ACC112 (cell line): ENCODE data around the gene GBX1.

Experiments used
- H2AFZ ChIP-seq: fragments of 200-600 bp; sonication (generic); one replicate; pipeline ENCODE4 v1.6.0; 2017; ENCODE audit warnings: antibody characterized with exemption, low read length; ENCODE audit not compliant: unreplicated experiment
- H3K27ac ChIP-seq: fragments of 200-600 bp; sonication (generic); 2 replicates; pipeline ENCODE4 v1.5.1; 2014; ENCODE audit warnings: low read depth, mild to moderate bottlenecking, antibody characterized with exemption, low read length, moderate library complexity
- H3K27me3 ChIP-seq: fragments of 200-600 bp; sonication (generic); 2 replicates; pipeline ENCODE4 v1.6.1; 2014; ENCODE audit warnings: mild to moderate bottlenecking, antibody characterized with exemption, low read length, moderate library complexity, mixed read lengths; ENCODE audit not compliant: insufficient read depth
- H3K36me3 ChIP-seq: fragments of 200-600 bp; sonication (generic); 2 replicates; pipeline ENCODE4 v1.6.1; 2016; ENCODE audit warnings: mild to moderate bottlenecking, antibody characterized with exemption, low read length, moderate library complexity, mixed read lengths; ENCODE audit not compliant: insufficient read depth
- H3K4me1 ChIP-seq: fragments of 200-600 bp; sonication (generic); one replicate; pipeline ENCODE4 v1.6.1; 2016; ENCODE audit warnings: low read length, mixed read lengths; ENCODE audit not compliant: insufficient read depth, unreplicated experiment, control insufficient read depth
- H3K4me3 ChIP-seq: fragments of 200-600 bp; sonication (generic); 2 replicates; pipeline ENCODE4 v1.5.1; 2014; ENCODE audit warnings: mild to moderate bottlenecking, low read depth, low read length
- H3K79me2 ChIP-seq: fragments of 200-600 bp; sonication (generic); one replicate; pipeline ENCODE4 v1.6.0; 2016; ENCODE audit warnings: low read length; ENCODE audit not compliant: control insufficient read depth, unreplicated experiment, insufficient read depth

The GBX1 gene

DNA sequence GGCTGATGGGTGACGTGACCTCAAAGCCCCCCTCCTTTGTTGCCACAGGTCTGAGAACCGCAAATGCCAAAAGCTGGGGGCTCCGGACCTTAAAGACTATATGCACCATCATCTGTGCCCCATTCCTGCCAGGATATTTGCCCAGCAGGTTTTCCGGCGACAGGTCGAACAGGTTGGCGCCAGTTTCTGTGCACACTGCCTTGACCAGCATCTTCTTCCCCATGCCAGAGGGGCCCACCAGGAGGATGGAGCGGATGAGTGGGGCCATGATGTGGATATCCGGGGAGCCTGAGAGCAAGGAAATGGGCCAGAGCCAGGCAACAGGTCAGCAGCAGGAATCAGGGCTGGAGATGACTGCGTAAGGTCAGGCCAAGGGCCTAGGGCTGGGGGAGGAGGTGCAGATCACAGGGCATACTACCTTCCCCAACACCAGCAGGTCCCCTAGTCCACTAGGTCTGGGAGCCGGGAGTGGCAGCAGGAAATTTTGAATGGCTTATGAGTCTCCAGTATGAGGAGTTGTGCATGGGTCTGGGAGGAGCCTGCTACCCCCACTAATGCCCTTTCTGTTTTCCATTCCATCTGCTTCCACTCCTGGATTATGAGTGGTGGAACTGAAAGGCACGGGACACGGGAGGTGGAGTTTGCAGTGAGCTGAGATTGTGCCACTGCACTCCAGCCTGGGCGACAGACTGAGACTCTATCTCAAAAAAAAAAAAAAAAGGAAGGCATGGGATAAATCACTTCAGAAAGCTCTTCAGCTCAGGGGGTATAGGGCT is 25.9 kb upstream of the GBX1 start:
- Histone ChIP-seq H3K4me1 (no peaks in the 10 kb centered on the region), H3K79me2 (no peaks in the 10 kb centered on the region), H3K27me3 (peaks cover 84% of the 10 kb centered on the region), H3K4me3 (no peak overlapping the region), H2AFZ (no peak overlapping the region), H3K27ac (no peak overlapping the region), H3K36me3 (no peaks in the 10 kb centered on the region)

DNA sequence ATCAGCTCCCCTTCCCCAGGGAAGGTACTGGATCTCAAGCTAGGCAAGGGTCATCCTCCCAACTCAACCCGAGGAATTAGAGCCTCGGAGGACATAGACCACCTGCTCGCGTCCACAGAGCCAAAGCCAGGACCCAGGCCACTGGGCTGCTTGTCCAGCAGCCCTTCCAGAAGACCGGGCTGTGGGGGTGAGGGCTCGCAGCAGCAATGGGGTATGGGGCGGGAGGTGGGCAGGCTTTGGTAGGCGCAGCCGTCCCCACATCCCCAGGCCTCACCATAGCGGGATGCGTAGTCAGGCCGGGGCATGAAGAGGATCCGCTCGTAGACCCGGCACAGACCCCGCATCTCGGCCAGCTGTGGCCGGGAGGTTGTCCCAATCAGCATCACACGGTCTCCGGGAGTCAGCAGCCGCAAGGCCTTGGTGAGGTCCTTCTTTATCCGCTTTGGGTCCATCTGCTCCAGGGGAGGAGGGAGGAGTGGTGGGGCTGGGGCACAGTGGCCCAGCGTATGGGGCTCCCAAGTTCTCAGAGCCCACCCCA is 24.6 kb upstream of the GBX1 start:
- H2AFZ ChIP-seq, result no peak overlapping the region
- H3K27me3 ChIP-seq, result peaks cover 79% of the 10 kb centered on the region

DNA sequence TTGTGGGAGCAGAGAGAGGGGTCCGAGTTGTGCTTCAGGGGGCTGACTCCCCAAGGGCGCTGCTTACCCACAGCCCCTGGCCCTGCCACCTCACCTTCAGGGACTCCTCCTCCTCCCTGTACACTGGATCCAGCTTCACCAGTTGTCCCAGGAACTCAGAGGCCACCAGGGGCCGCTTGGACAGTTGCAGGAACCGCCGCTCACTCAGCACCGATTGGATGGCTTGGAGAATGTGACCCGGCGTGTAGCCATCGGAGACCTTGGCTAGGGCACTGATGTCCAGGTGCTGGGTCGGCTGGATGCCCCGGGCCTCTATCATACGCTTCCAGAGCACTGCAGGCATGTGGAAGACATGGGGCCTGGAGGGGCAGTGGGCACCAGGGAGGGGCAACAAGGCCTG is 24.1 kb upstream of the GBX1 start:
- Histone ChIP-seq H3K4me3 (no peak overlapping the region), H2AFZ (no peak overlapping the region), H3K27ac (no peak overlapping the region), H3K4me1 (no peaks in the 10 kb centered on the region), H3K36me3 (no peaks in the 10 kb centered on the region), H3K79me2 (no peaks in the 10 kb centered on the region), H3K27me3 (peaks cover 75% of the 10 kb centered on the region)

More for the DNA sequence above, 24.6 kb upstream of the GBX1 start:
- H3K36me3 ChIP-seq, result no peaks in the 10 kb centered on the region
- no peaks in the 10 kb centered on the region for H3K4me1 ChIP-seq
- no peak overlapping the region for H3K27ac ChIP-seq
- H3K4me3 ChIP-seq, result no peak overlapping the region
- no peaks in the 10 kb centered on the region for H3K79me2 ChIP-seq

DNA sequence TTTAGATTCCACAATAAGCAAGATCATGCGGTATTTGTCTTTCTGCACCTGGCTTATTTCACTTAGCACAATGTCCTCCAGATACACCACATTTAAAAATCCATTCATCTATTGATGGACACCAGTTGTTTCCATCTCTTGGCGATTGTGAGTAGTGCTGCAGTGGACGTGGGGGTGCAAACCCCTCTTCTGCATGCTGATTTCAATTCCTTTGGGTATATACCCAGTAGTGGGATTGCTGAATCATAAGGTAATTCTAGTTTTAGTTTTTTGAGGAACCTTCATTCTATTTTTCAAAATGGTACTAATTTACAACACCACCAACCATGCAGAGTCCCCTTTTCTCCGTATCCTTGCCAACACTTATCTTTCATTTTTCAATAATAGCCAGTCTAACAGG is 21.5 kb upstream of the GBX1 start:
- Histone ChIP-seq H3K36me3 (no peaks in the 10 kb centered on the region), H2AFZ (no peak overlapping the region), H3K27me3 (peaks cover 56% of the 10 kb centered on the region), H3K4me1 (no peaks in the 10 kb centered on the region), H3K79me2 (no peaks in the 10 kb centered on the region), H3K27ac (no peak overlapping the region), H3K4me3 (no peak overlapping the region)

DNA sequence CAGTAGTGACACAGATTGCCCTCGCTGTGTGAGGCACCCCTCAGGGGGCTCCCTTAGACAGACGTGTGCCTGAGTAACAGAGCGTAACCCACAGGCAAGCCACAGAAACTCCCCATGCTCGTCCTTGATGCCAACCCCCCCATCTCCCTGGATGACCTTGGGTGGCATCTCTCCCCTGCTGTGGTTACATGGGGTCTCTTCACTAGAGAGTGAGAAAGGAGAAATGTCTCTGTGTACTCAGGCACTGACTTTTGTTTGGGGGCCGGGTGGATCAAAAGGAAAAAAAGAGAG is 20.7 kb upstream of the GBX1 start:
- H3K79me2 ChIP-seq, result no peaks in the 10 kb centered on the region
- no peak overlapping the region for H3K27ac ChIP-seq
- H3K27me3 ChIP-seq, result peaks cover 54% of the 10 kb centered on the region
- H2AFZ ChIP-seq, result no peak overlapping the region
- no peaks in the 10 kb centered on the region for H3K36me3 ChIP-seq
- no peak overlapping the region for H3K4me3 ChIP-seq
- no peaks in the 10 kb centered on the region for H3K4me1 ChIP-seq

DNA sequence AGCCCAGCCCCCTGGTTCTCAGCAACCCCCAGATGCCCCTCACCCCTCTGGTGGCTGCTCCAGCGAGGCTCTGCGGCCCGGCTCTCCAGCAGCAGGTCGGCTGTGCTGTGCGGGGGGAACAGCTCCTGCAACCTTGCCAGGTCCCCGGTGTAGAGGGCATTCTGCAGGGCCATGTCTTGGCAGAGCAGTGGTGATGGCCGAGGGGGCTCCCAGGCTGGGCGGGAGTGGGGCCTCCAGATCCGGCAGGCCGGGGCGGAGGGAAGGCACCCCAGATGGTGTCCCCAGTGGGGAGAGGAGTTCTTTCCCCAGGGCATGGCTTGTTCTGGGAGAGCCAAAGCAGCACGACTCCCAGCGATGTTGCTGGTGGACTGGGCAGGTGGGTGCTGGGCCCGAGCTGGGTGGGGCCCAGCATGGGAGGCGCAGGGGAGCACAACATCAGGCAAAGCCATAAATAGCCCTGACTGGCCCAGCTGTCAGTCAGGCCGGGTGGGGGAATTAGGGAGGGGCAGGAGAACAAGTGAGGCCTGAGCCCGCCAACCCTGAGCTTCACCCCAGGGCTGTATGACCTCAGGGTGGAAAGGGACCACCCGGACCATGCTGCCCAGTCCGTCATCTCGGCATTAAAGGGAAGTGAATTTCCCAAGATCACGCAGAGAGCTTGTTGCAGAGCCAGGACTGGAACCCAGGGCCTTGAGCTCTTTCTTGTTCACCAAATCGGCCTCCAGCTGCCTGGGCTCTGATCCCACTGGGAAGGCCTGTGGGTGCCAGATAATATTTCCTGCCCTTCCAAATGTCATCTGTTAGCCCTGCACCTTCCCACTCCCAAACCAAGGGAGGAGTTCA is 20.1 kb upstream of the GBX1 start:
- Histone ChIP-seq H3K36me3 (no peaks in the 10 kb centered on the region), H2AFZ (no peak overlapping the region), H3K27me3 (peaks cover 53% of the 10 kb centered on the region), H3K79me2 (no peaks in the 10 kb centered on the region), H3K27ac (no peak overlapping the region), H3K4me3 (no peak overlapping the region), H3K4me1 (no peaks in the 10 kb centered on the region)

DNA sequence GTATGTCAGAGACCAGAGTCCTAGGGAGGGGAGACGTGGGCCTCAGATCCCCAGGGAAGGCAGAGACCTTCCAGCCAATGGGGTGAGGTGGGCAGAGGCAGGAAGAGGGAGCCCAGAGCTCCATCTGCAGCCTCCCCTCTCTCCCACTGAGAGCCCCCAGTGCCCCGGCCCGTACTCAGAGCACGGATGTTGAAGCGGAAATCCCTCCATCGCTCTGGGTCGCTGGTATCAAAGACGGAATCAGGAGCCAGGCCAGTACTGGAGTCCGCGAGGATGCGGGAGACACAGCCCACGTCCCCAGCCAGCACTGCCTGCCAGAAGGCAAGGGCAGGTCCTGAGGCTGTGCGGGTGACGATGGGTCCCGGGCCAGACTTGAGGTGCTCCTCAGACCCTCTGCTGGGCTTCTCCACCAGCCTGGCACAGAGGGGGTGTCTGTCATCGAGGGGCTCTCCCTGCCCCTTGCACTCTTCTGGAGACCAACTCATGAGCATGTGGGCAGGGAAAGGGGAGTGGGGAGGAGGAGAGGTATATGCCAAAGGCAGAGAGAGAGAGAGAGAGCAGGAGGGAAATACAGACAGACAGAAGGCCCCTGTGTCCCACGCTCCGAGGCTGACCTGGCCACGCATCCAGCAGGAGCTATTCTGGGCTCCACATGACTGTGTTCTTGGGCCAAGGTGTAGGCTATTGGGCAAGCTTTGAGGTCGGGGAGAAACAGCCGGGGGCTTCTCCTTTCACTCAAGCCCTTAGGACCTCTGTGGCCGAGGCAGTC is 19.3 kb upstream of the GBX1 start, which contains the start of gene ASB10:
Gene ASB10 (minus strand): TSS at position 611 of the 769 bp plus-strand sequence. CDS start 120 bp downstream, at position 491.
- Histone ChIP-seq H3K27ac (no peak within 1 kb of the TSS), H3K4me1 (no peaks in the 10 kb centered on the region), H3K79me2 (no peaks in the 10 kb centered on the region), H3K4me3 (no peak within 1 kb of the TSS), H3K36me3 (no peaks in the 10 kb centered on the region), H2AFZ (no peak within 1 kb of the TSS), H3K27me3 (peaks cover 49% of the 10 kb centered on the region)

DNA sequence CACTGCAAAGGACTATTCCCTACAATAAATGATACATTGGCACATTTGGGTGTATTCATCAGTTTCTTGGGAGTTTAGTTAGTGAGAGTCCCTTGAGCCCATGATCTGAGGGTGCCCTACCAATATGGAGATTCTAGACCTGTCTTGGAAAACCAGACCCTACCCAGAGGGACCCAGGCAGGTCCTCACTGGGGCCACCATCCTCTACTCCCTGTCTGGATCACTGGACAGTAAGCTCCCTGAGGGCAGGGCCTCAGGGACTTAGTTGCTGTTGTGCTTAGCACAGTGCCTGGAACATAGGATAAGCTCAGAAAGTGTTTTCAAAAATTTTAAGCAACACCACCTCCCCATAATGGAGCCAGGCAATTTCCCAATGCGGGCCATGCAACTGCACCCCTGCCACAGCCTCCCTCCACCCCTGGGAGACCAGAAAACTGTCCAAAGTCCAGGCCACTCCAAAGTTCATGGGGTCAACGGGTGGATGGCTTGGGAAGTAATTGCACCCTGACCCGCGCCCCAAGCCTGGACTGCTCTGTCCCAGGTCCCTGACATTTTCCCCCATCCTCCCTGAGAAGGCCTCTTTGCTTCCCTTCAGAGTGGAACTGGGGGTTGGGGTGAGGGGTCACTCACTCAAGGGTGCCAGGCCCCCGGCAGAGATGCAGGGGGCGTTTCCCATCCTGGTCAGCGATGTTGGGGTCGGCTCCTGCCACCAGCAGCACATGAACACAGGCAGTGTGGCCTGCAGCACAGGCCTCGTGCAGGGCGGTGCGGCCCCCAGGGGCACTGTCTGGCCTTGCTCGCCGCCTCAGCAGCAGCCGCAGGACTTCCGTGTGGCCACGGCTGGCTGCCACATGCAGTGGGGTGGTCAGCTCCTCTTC is 18.5 kb upstream of the GBX1 start:
- peaks cover 47% of the 10 kb centered on the region for H3K27me3 ChIP-seq
- no peak overlapping the region for H2AFZ ChIP-seq
- H3K36me3 ChIP-seq, result no peaks in the 10 kb centered on the region
- H3K79me2 ChIP-seq, result no peaks in the 10 kb centered on the region
- no peak overlapping the region for H3K4me3 ChIP-seq
- H3K4me1 ChIP-seq, result no peaks in the 10 kb centered on the region
- H3K27ac ChIP-seq, result no peak overlapping the region

DNA sequence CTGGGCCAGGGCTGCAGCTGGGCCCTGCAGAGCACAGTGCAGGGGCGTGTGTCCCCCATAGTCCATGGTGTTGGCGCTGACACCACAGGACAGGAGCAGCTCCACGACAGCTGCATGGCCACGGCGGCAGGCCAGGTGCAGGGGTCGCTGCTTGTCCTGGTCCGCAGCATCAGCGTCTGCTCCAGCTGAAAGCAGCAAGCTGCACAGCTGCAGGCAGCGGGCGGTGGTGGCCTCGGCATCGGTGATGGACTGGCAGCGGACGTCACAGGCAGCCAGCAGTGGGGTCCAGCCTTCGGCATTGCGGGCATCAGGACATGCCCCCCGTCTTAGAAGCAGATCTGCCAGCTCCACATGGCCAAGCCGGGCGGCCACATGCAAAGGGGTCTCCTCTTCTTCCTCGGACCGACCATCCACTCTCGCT is 13.5 kb upstream of the GBX1 start:
- Histone ChIP-seq H3K27ac (no peak overlapping the region), H3K4me1 (no peaks in the 10 kb centered on the region), H3K27me3 (peaks cover 51% of the 10 kb centered on the region), H2AFZ (no peak overlapping the region), H3K79me2 (no peaks in the 10 kb centered on the region), H3K36me3 (no peaks in the 10 kb centered on the region), H3K4me3 (no peak overlapping the region)

DNA sequence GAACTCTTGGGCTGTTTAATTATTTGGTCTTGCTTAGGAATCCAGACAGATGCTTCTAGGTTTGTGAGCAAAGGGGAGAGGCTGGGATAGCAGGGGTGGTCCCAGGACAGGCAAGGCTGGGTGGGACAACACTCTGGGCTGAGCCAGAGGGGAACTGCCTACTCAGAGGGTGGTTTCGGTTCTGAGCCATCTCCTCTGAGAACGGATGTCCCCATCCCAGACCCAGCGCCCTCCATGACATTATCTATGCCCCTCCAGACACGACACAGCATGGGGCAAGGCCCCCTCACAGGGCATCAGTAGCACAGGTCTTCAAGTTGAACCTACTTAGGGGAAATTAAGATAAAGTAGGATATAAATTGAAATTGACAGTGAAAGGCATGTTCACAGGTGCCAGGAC is 12.5 kb upstream of the GBX1 start:
- H3K36me3 ChIP-seq, result no peaks in the 10 kb centered on the region
- H3K4me1 ChIP-seq, result no peaks in the 10 kb centered on the region
- H3K4me3 ChIP-seq, result no peak overlapping the region
- H3K79me2 ChIP-seq, result no peaks in the 10 kb centered on the region
- H3K27me3 ChIP-seq, result peaks cover 57% of the 10 kb centered on the region
- H3K27ac ChIP-seq, result no peak overlapping the region
- no peak overlapping the region for H2AFZ ChIP-seq
